Measurements from ENCODE around the gene DENND11. TPM values are rescaled to one million over a fixed set of nuclear protein-coding genes. Genes with fewer than 3 reads are reported as not detected.

The DENND11 gene
- total and polyA plus RNA-seq, 7 experiments from 2014 or later: 15.1 to 77.9 (median 43.8) TPM

DNA sequence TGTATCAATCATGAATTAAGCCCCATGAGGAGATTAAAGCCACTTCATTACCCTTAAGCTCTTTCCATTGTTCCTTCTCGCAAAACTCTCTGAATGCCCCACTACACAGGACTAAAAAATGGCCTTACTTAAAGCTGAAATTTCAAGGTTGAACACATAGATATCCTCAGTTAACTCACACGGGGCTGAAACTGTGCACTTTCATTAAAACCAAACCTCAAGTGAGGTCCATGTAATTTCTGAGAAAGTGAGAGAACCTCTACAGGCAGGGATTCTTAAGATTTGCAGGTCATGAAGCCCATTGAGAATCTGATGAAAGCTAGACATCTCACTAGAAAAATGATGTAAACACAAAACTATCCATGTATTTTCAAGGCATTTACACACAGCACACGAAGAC lies 15.9 kb downstream of the DENND11 start:
- Histone ChIP-seq H3K4me1 (ENCODE audit: control insufficient read depth in 2 of 2, insufficient read depth in 2 of 2, low read length in 2 of 2) (no peaks in the 10 kb centered on the region), H3K27me3 (ENCODE audit: control insufficient read depth in 2 of 2, insufficient read depth in 2 of 2, low read length in 2 of 2) (no peaks in the 10 kb centered on the region), H3K4me3 (ENCODE audit: low read length) (no peak overlapping the region), H3K27ac (ENCODE audit: low read depth, low read length) (no peak overlapping the region), H3K9me3 (ENCODE audit: control insufficient read depth in 2 of 3, low read length in 3 of 3) (no peaks in the 10 kb centered on the region), H3K36me3 (ENCODE audit: control insufficient read depth in 2 of 3, insufficient read depth in 3 of 3, low read length in 3 of 3) (peaks cover 4 to 34% (median 4%) of the 10 kb centered on the region in 3 experiments)
- no peak for ATAC-seq
- H3K4me1 Mint-ChIP-seq: peaks cover 11 to 37% (median 21%) of the 10 kb centered on the region in 7 donors
- no peak overlapping the region for H3K27ac Mint-ChIP-seq
- no peaks in the 10 kb centered on the region for H3K27me3 Mint-ChIP-seq
- POLR2A ChIA-PET: no interaction called here
- peaks cover 4 to 45% (median 27%) of the 10 kb centered on the region in 5 donors for H3K36me3 Mint-ChIP-seq
- no peak overlapping the region for H3K4me3 Mint-ChIP-seq
- H3K9me3 Mint-ChIP-seq: peaks cover 0 to 2% (median 0%) of the 10 kb centered on the region in 11 donors
- CTCF ChIA-PET: no interaction called here
- DNase-seq: no peak
- intact Hi-C loops (cut with micrococcal nuclease): no loop called here

DNA sequence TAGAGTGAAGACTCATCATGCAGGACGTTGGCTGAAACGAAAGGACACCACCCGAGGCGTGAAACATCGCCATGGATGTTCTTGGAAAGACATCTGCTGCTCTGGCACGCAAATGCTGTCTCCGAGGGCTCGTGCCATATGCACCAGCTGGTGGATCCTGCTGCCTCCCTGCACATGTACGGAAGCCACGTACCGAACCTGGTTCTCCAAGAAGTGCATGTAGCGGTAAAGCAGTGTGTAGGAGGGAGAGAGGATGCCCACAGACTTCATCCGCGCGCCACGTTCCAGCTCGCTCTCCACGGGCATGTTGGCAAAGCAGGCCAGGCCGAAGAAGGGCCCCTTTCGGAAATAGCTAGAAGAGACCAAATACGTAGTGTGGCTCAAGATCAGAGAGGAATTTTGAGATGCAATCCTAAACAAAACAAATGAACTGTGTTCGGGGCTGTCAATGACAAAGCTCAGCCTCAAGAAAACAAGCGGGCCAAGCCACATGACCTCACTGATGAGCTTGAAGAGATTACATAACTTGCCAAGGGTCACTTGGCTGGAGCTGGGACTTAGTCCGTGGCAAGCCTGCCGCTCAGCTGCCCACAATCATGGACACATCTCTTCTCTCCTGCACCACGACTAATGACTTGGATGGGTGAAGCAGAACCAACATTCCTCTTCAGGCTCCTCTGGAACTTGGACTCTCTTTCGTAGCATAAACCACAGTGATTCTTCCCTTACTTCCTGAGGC lies 16.5 kb downstream of the DENND11 start:
- DNase-seq: no peak
- intact Hi-C loops (cut with micrococcal nuclease): no loop called here
- H3K36me3 Mint-ChIP-seq: peaks cover 8 to 52% (median 33%) of the 10 kb centered on the region in 5 donors
- H3K9me3 ChIP-seq (ENCODE audit: control insufficient read depth in 2 of 3, low read length in 3 of 3): no peaks in the 10 kb centered on the region
- H3K4me1 Mint-ChIP-seq: peaks cover 11 to 36% (median 19%) of the 10 kb centered on the region in 7 donors
- H3K27me3 Mint-ChIP-seq: no peaks in the 10 kb centered on the region
- CTCF ChIA-PET: no interaction called here
- peak overlapping the region in 1 of 9 donors; percentile 46 for H3K27ac Mint-ChIP-seq
- H3K9me3 Mint-ChIP-seq: peaks cover 0 to 2% (median 0%) of the 10 kb centered on the region in 11 donors
- no peak for ATAC-seq
- peaks cover 4 to 38% (median 4%) of the 10 kb centered on the region in 3 experiments for H3K36me3 ChIP-seq (ENCODE audit: control insufficient read depth in 2 of 3, insufficient read depth in 3 of 3, low read length in 3 of 3)
- no peak overlapping the region for H3K4me3 Mint-ChIP-seq
- POLR2A ChIA-PET: interaction anchor here (0.6 kb wide), 1 partner anchor 11 kb away, joined by 3 read pairs; no protein-coding TSS in a partner anchor
- no peaks in the 10 kb centered on the region for H3K4me1 ChIP-seq (ENCODE audit: control insufficient read depth in 2 of 2, insufficient read depth in 2 of 2, low read length in 2 of 2)
- no peaks in the 10 kb centered on the region for H3K27me3 ChIP-seq (ENCODE audit: control insufficient read depth in 2 of 2, insufficient read depth in 2 of 2, low read length in 2 of 2)
- no peak overlapping the region for H3K27ac ChIP-seq (ENCODE audit: low read depth, low read length)
- no peak overlapping the region for H3K4me3 ChIP-seq (ENCODE audit: low read length)

DNA sequence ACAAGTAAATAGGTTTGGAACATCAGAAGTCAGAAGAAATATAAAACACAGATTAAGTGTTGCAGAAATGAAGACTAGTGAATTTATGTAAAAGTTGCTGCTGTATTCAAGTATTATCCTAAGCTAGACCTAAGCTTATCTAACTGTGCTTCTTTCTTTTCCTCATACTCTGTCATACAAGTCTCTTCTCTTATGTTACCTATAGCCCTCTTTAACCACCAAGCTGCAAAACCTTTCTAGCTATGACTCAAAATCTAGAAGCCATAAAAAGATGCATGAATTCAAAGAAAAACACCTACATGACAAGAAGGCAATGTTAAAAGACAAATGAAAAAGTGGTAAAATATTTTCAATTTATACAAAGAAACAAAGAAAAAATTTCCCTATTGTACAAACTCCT lies 23.0 kb downstream of the DENND11 start:
- H3K4me1 Mint-ChIP-seq: peaks cover 0 to 54% (median 0%) of the 10 kb centered on the region in 7 donors
- peaks cover 7 to 47% (median 29%) of the 10 kb centered on the region in 5 donors for H3K36me3 Mint-ChIP-seq
- DNase-seq: no peak
- Histone ChIP-seq H3K36me3 (ENCODE audit: control insufficient read depth in 2 of 3, insufficient read depth in 3 of 3, low read length in 3 of 3) (peaks cover 0 to 38% (median 4%) of the 10 kb centered on the region in 3 experiments), H3K4me3 (ENCODE audit: low read length) (no peak overlapping the region), H3K27me3 (ENCODE audit: control insufficient read depth in 2 of 2, insufficient read depth in 2 of 2, low read length in 2 of 2) (no peaks in the 10 kb centered on the region), H3K4me1 (ENCODE audit: control insufficient read depth in 2 of 2, insufficient read depth in 2 of 2, low read length in 2 of 2) (no peaks in the 10 kb centered on the region), H3K9me3 (ENCODE audit: control insufficient read depth in 2 of 3, low read length in 3 of 3) (no peaks in the 10 kb centered on the region), H3K27ac (ENCODE audit: low read depth, low read length) (no peak overlapping the region)
- ChIA-PET CTCF (no interaction called here), POLR2A (interaction anchor here (0.7 kb wide), 1 partner anchor 10 kb away, joined by 3 read pairs; no protein-coding TSS in a partner anchor)
- H3K9me3 Mint-ChIP-seq: no peaks in the 10 kb centered on the region
- H3K27ac Mint-ChIP-seq: peak overlapping the region in 2 of 9 donors; percentile 21 to 48
- no peak for ATAC-seq
- intact Hi-C loops (cut with micrococcal nuclease): no loop called here
- peak overlapping the region in 1 of 10 donors; percentile 8 for H3K4me3 Mint-ChIP-seq
- H3K27me3 Mint-ChIP-seq: no peaks in the 10 kb centered on the region

DNA sequence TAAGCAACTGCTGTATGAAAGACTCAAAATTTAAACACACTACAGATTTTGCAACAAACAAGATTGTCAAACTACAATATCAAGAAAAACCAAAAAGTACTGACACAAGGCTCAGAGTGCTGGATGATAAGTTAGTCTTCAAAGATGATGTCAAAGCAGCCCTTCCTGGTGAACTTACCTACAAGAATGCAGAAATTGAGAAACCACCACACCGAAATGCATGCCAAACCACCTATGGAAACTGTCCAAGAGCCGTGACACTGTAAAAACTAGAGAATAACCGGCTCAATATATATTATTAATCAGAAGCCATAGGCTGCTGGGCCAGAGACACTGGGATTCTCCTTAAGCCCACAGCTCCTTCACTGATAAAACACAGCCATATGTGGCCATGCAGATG lies 25.3 kb downstream of the DENND11 start:
- POLR2A ChIA-PET: interaction anchor here (1.0 kb wide), 1 partner anchor 11 kb away, joined by 3 read pairs; no protein-coding TSS in a partner anchor
- ATAC-seq: peak; percentile 18

DNA sequence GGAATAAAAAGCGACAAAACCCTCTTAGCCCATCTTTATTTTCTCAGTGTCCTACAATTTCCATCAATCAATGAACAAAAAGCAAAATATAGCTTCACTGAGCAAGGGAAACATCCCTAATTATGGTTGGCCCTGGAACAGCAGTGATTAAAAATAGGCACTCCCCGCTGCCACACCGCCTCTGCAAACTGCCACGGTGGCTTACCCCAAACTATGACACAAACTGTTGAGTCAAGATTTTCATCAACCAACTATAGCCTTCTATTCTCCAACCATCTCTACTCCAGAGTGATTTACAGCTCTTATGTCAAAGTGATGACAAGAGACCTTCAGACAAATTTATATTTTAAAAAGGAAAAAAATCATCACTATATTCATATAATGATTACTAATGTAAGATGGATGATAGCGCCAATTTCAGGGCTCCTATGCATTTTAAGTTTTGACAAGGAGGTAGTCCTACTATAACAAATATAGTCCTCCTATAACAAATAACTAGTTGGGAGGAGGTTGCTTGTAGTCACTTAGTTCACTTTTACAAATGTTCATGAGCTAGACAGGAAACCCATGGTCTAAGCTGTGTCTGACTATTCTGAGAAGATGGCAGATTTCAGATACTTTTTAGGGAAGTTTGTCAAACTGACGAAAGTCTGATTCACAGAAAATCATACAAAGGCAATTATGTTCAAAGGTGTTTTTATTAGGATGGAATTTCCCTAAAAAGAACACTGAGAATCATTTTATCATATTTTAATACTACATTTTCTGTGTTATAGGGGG lies 26.3 kb downstream of the DENND11 start:
- H3K27ac ChIP-seq (ENCODE audit: low read depth, low read length): no peak overlapping the region
- no peaks in the 10 kb centered on the region for H3K9me3 ChIP-seq (ENCODE audit: control insufficient read depth in 2 of 3, low read length in 3 of 3)
- Mint-ChIP-seq H3K36me3 (peaks cover 3 to 47% (median 32%) of the 10 kb centered on the region in 5 donors), H3K4me1 (peaks cover 0 to 52% (median 6%) of the 10 kb centered on the region in 7 donors), H3K27me3 (no peaks in the 10 kb centered on the region), H3K4me3 (peak overlapping the region in 1 of 10 donors; percentile 46), H3K27ac (peak overlapping the region in 2 of 9 donors; percentile 51 to 87), H3K9me3 (peaks cover 0 to 3% (median 0%) of the 10 kb centered on the region in 11 donors)
- peak in 1 of 9 donors; percentile 32 for DNase-seq
- no peaks in the 10 kb centered on the region for H3K27me3 ChIP-seq (ENCODE audit: control insufficient read depth in 2 of 2, insufficient read depth in 2 of 2, low read length in 2 of 2)
- ChIA-PET CTCF (no interaction called here), POLR2A (interaction anchor here (0.6 kb wide), 1 partner anchor 71 kb away, joined by 4 read pairs; no protein-coding TSS in a partner anchor)
- H3K4me1 ChIP-seq (ENCODE audit: control insufficient read depth in 2 of 2, insufficient read depth in 2 of 2, low read length in 2 of 2): no peaks in the 10 kb centered on the region
- peak; percentile 70 for ATAC-seq
- H3K4me3 ChIP-seq (ENCODE audit: low read length): no peak overlapping the region
- intact Hi-C loops (cut with micrococcal nuclease): loop anchor here (1.0 to 2.0 kb wide), 3 partner anchors 21 to 63 kb away; partner anchors contain the start of gene SSBP1 (in 1 of the 2)
- peaks cover 0 to 48% (median 4%) of the 10 kb centered on the region in 3 experiments for H3K36me3 ChIP-seq (ENCODE audit: control insufficient read depth in 2 of 3, insufficient read depth in 3 of 3, low read length in 3 of 3)

More for the DNA sequence above, 25.3 kb downstream of the DENND11 start:
- CTCF ChIA-PET: no interaction called here
- H3K27me3 Mint-ChIP-seq: no peaks in the 10 kb centered on the region
- intact Hi-C loops (cut with micrococcal nuclease): no loop called here
- H3K4me3 ChIP-seq (ENCODE audit: low read length): no peak overlapping the region
- peaks cover 0 to 52% (median 4%) of the 10 kb centered on the region in 7 donors for H3K4me1 Mint-ChIP-seq
- no peaks in the 10 kb centered on the region for H3K27me3 ChIP-seq (ENCODE audit: control insufficient read depth in 2 of 2, insufficient read depth in 2 of 2, low read length in 2 of 2)
- peaks cover 0 to 48% (median under 1%) of the 10 kb centered on the region in 3 experiments for H3K36me3 ChIP-seq (ENCODE audit: control insufficient read depth in 2 of 3, insufficient read depth in 3 of 3, low read length in 3 of 3)
- H3K36me3 Mint-ChIP-seq: peaks cover 7 to 51% (median 33%) of the 10 kb centered on the region in 5 donors
- H3K27ac Mint-ChIP-seq: peak overlapping the region in 2 of 9 donors; percentile 72 to 77
- H3K9me3 ChIP-seq (ENCODE audit: control insufficient read depth in 2 of 3, low read length in 3 of 3): no peaks in the 10 kb centered on the region
- peaks cover 0 to 3% (median 0%) of the 10 kb centered on the region in 11 donors for H3K9me3 Mint-ChIP-seq
- H3K4me1 ChIP-seq (ENCODE audit: control insufficient read depth in 2 of 2, insufficient read depth in 2 of 2, low read length in 2 of 2): no peaks in the 10 kb centered on the region
- H3K27ac ChIP-seq (ENCODE audit: low read depth, low read length): no peak overlapping the region
- peak overlapping the region in 1 of 10 donors; percentile 28 for H3K4me3 Mint-ChIP-seq
- no peak for DNase-seq

DNA sequence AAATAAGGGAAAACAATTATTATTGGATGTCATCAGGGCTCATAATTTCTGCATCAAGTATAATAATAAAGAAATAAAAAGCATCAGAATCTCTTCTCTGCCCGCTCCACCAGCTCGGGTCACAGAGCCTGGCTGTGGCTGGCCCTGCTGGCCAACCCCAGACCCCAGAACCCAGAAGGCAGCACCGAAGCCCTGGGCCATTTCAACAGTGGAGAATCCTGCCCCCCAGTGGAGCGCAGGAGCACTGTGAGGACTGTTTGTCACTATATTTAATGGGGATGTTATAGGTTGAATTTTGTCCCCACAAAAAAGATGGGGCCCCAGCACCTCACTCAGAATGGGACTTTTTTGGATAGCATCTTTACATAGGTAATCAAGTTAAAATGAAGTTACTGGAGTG lies 27.3 kb downstream of the DENND11 start:
- peak; percentile 37 for ATAC-seq

More for the DNA sequence above, 27.3 kb downstream of the DENND11 start:
- H3K4me1 ChIP-seq (ENCODE audit: control insufficient read depth in 2 of 2, insufficient read depth in 2 of 2, low read length in 2 of 2): no peaks in the 10 kb centered on the region
- H3K27me3 ChIP-seq (ENCODE audit: control insufficient read depth in 2 of 2, insufficient read depth in 2 of 2, low read length in 2 of 2): no peaks in the 10 kb centered on the region
- CTCF ChIA-PET: interaction anchor here (0.6 kb wide), 1 partner anchor 61 kb away, joined by 3 read pairs; no protein-coding TSS in a partner anchor
- no peak overlapping the region for H3K4me3 ChIP-seq (ENCODE audit: low read length)
- intact Hi-C loops (cut with micrococcal nuclease): loop anchor here (1.0 to 2.0 kb wide), 3 partner anchors 20 to 64 kb away; partner anchors contain the start of gene SSBP1 (in 1 of the 2)
- POLR2A ChIA-PET: interaction anchor here (0.6 kb wide), 3 partner anchors 11 to 72 kb away, joined by 3 to 4 read pairs (median 3); no protein-coding TSS in a partner anchor
- H3K27ac ChIP-seq (ENCODE audit: low read depth, low read length): no peak overlapping the region
- H3K9me3 ChIP-seq (ENCODE audit: control insufficient read depth in 2 of 3, low read length in 3 of 3): no peaks in the 10 kb centered on the region
- Mint-ChIP-seq H3K4me1 (peaks cover 0 to 45% (median 0%) of the 10 kb centered on the region in 7 donors), H3K27ac (peak overlapping the region in 5 of 9 donors; percentile 12 to 87 (median 51)), H3K27me3 (no peaks in the 10 kb centered on the region), H3K36me3 (peaks cover 3 to 41% (median 24%) of the 10 kb centered on the region in 5 donors), H3K4me3 (peak overlapping the region in 1 of 10 donors; percentile 46), H3K9me3 (peaks cover 0 to 3% (median 0%) of the 10 kb centered on the region in 11 donors)
- H3K36me3 ChIP-seq (ENCODE audit: control insufficient read depth in 2 of 3, insufficient read depth in 3 of 3, low read length in 3 of 3): peaks cover 0 to 39% (median 4%) of the 10 kb centered on the region in 3 experiments
- no peak for DNase-seq

All from naive thymus-derived CD4-positive, alpha-beta T cell (primary cell).